Measurements from ENCODE around the gene CHAF1A. TPM values are rescaled to one million over a fixed set of nuclear protein-coding genes. Genes with fewer than 3 reads are reported as not detected.

CHAF1A gene
- total RNA-seq (10 to 100 TPM; 65.2 to 69.5 TPM), polyA plus RNA-seq (5.8 TPM)

- peaks cover 45% of the 10 kb centered on the region for H3K4me1 ChIP-seq (ENCODE audit: insufficient read depth, low read length)
- ChIA-PET POLR2A (interaction anchor here (0.7 to 1.4 kb wide), 6 partner anchors 21 to 156 kb away, joined by 3 to 11 read pairs (median 6); partner anchors contain the start of genes HDGFL2, MPND and YJU2), CTCF (interaction anchor here (0.9 to 2.9 kb wide), 5 partner anchors 12 to 135 kb away, joined by 3 to 18 read pairs (median 9); partner anchors contain the start of genes MPND and STAP2)
- H3K36me3 ChIP-seq (ENCODE audit: insufficient read depth, low read length) = no peaks in the 10 kb centered on the region
- peak within 1 kb of the TSS; percentile 86 to 92 (median 87) for H3K4me3 Mint-ChIP-seq
- no peaks in the 10 kb centered on the region for H3K9me3 ChIP-seq (ENCODE audit: low read length)
- no peaks in the 10 kb centered on the region for H3K27me3 Mint-ChIP-seq
- H3K4me1 Mint-ChIP-seq = peaks cover 44 to 62% (median 58%) of the 10 kb centered on the region in 3 donors
- no peaks in the 10 kb centered on the region for H3K27me3 ChIP-seq (ENCODE audit: insufficient read depth, low read length, poor library complexity, severe bottlenecking)
- peak within 1 kb of the TSS; percentile 85 for H3K4me3 ChIP-seq (ENCODE audit: low read length)
- peaks cover 0 to 12% (median 2%) of the 10 kb centered on the region in 3 donors for H3K36me3 Mint-ChIP-seq
- H3K27ac ChIP-seq (ENCODE audit: low read depth, low read length) = peak within 1 kb of the TSS; percentile 89
- peak; percentile 98 to 100 (median 99) for DNase-seq
- H3K9me3 Mint-ChIP-seq = no peaks in the 10 kb centered on the region
- H3K27ac Mint-ChIP-seq = peak within 1 kb of the TSS; percentile 95 to 100 (median 98)
Observed at GRCh38 chr19:4402171-4403004, at the start of gene CHAF1A. CHAF1A (plus strand) TSS chr19:4402640; CDS start chr19:4402763, 123 bp downstream.

GRCh38 chr19:4352701-4353121, 49.7 kb upstream of the CHAF1A start:
- peak in 4 of 5 donors; percentile 50 to 77 (median 52) for DNase-seq
- peak overlapping the region in 3 of 8 donors; percentile 22 to 87 (median 46) for H3K27ac Mint-ChIP-seq

GRCh38 chr19:4354282-4354681, 48.2 kb upstream of the CHAF1A start:
- Histone ChIP-seq H3K4me3 (ENCODE audit: low read length) (no peak overlapping the region), H3K27ac (ENCODE audit: low read depth, low read length) (no peak overlapping the region), H3K27me3 (ENCODE audit: insufficient read depth, low read length, poor library complexity, severe bottlenecking) (no peaks in the 10 kb centered on the region), H3K36me3 (ENCODE audit: insufficient read depth, low read length) (no peaks in the 10 kb centered on the region), H3K4me1 (ENCODE audit: insufficient read depth, low read length) (no peaks in the 10 kb centered on the region), H3K9me3 (ENCODE audit: low read length) (no peaks in the 10 kb centered on the region)
- H3K9me3 Mint-ChIP-seq = no peaks in the 10 kb centered on the region
- no peak for DNase-seq
- H3K27ac Mint-ChIP-seq = no peak overlapping the region
- peaks cover 0 to 23% (median 0%) of the 10 kb centered on the region in 3 donors for H3K36me3 Mint-ChIP-seq
- H3K27me3 Mint-ChIP-seq = no peaks in the 10 kb centered on the region
- peaks cover 0 to 3% (median 2%) of the 10 kb centered on the region in 3 donors for H3K4me1 Mint-ChIP-seq
- CTCF ChIA-PET = interaction anchor here (1.6 to 4.8 kb wide), 3 partner anchors 10 to 87 kb away, joined by 5 to 41 read pairs (median 30); partner anchors contain the start of gene MPND
- no peak overlapping the region for H3K4me3 Mint-ChIP-seq
- POLR2A ChIA-PET = no interaction called here

More at GRCh38 chr19:4352701-4353121, 49.7 kb upstream of the CHAF1A start:
- no peak overlapping the region for H3K4me3 ChIP-seq (ENCODE audit: low read length)
- no peaks in the 10 kb centered on the region for H3K27me3 Mint-ChIP-seq
- H3K36me3 Mint-ChIP-seq = peaks cover 0 to 22% (median 0%) of the 10 kb centered on the region in 3 donors
- CTCF ChIA-PET = interaction anchor here (0.6 to 4.8 kb wide), 23 partner anchors 9 to 365 kb away, joined by 3 to 41 read pairs (median 5); partner anchors contain the start of genes HDGFL2 and MPND
- H3K4me1 ChIP-seq (ENCODE audit: insufficient read depth, low read length) = no peaks in the 10 kb centered on the region
- H3K9me3 ChIP-seq (ENCODE audit: low read length) = no peaks in the 10 kb centered on the region
- no peak overlapping the region for H3K27ac ChIP-seq (ENCODE audit: low read depth, low read length)
- no peaks in the 10 kb centered on the region for H3K9me3 Mint-ChIP-seq
- no peak overlapping the region for H3K4me3 Mint-ChIP-seq
- POLR2A ChIA-PET = interaction anchor here (1.0 to 1.8 kb wide), 2 partner anchors 9 to 15 kb away, joined by 3 to 9 read pairs; partner anchors contain the start of gene MPND
- H3K27me3 ChIP-seq (ENCODE audit: insufficient read depth, low read length, poor library complexity, severe bottlenecking) = no peaks in the 10 kb centered on the region
- H3K4me1 Mint-ChIP-seq = peaks cover 0 to 3% (median 2%) of the 10 kb centered on the region in 3 donors
- H3K36me3 ChIP-seq (ENCODE audit: insufficient read depth, low read length) = no peaks in the 10 kb centered on the region

- Histone ChIP-seq H3K9me3 (ENCODE audit: low read length) (no peaks in the 10 kb centered on the region), H3K27me3 (ENCODE audit: insufficient read depth, low read length, poor library complexity, severe bottlenecking) (no peaks in the 10 kb centered on the region), H3K27ac (ENCODE audit: low read depth, low read length) (no peak overlapping the region), H3K4me1 (ENCODE audit: insufficient read depth, low read length) (no peaks in the 10 kb centered on the region), H3K4me3 (ENCODE audit: low read length) (no peak overlapping the region), H3K36me3 (ENCODE audit: insufficient read depth, low read length) (no peaks in the 10 kb centered on the region)
- Mint-ChIP-seq H3K9me3 (no peaks in the 10 kb centered on the region), H3K27me3 (no peaks in the 10 kb centered on the region), H3K36me3 (peaks cover 0 to 25% (median 0%) of the 10 kb centered on the region in 3 donors), H3K4me3 (no peak overlapping the region), H3K4me1 (peaks cover 0 to 3% (median 2%) of the 10 kb centered on the region in 3 donors), H3K27ac (peak overlapping the region in 1 of 8 donors; percentile 83)
- DNase-seq = no peak
- ChIA-PET CTCF (interaction anchor here (0.8 to 1.6 kb wide), 2 partner anchors 14 to 78 kb away, joined by 3 to 5 read pairs; no protein-coding TSS in a partner anchor), POLR2A (no interaction called here)
Observed at GRCh38 chr19:4354897-4355296, 47.5 kb upstream of the CHAF1A start.

GRCh38 chr19:4357095-4357797, 45.2 kb upstream of the CHAF1A start:
- CTCF ChIA-PET = no interaction called here
- POLR2A ChIA-PET = no interaction called here
- H3K27ac Mint-ChIP-seq = no peak overlapping the region

GRCh38 chr19:4357921-4358326, 44.5 kb upstream of the CHAF1A start:
- ChIA-PET POLR2A (no interaction called here), CTCF (no interaction called here)

More at GRCh38 chr19:4357095-4357797, 45.2 kb upstream of the CHAF1A start:
- no peaks in the 10 kb centered on the region for H3K9me3 ChIP-seq (ENCODE audit: low read length)
- H3K27me3 ChIP-seq (ENCODE audit: insufficient read depth, low read length, poor library complexity, severe bottlenecking) = no peaks in the 10 kb centered on the region
- H3K4me3 Mint-ChIP-seq = no peak overlapping the region
- H3K27ac ChIP-seq (ENCODE audit: low read depth, low read length) = no peak overlapping the region
- no peak overlapping the region for H3K4me3 ChIP-seq (ENCODE audit: low read length)
- no peaks in the 10 kb centered on the region for H3K27me3 Mint-ChIP-seq
- H3K4me1 ChIP-seq (ENCODE audit: insufficient read depth, low read length) = no peaks in the 10 kb centered on the region
- H3K36me3 ChIP-seq (ENCODE audit: insufficient read depth, low read length) = no peaks in the 10 kb centered on the region
- no peak for DNase-seq
- H3K9me3 Mint-ChIP-seq = no peaks in the 10 kb centered on the region
- H3K4me1 Mint-ChIP-seq = peaks cover 0 to 3% (median 2%) of the 10 kb centered on the region in 3 donors
- H3K36me3 Mint-ChIP-seq = peaks cover 0 to 37% (median 0%) of the 10 kb centered on the region in 3 donors

GRCh38 chr19:4358709-4359626, 43.5 kb upstream of the CHAF1A start:
- Histone ChIP-seq H3K4me3 (ENCODE audit: low read length) (no peak overlapping the region), H3K27me3 (ENCODE audit: insufficient read depth, low read length, poor library complexity, severe bottlenecking) (no peaks in the 10 kb centered on the region), H3K4me1 (ENCODE audit: insufficient read depth, low read length) (no peaks in the 10 kb centered on the region), H3K36me3 (ENCODE audit: insufficient read depth, low read length) (no peaks in the 10 kb centered on the region), H3K27ac (ENCODE audit: low read depth, low read length) (no peak overlapping the region), H3K9me3 (ENCODE audit: low read length) (no peaks in the 10 kb centered on the region)
- Mint-ChIP-seq H3K36me3 (peaks cover 0 to 48% (median 0%) of the 10 kb centered on the region in 3 donors), H3K4me1 (no peaks in the 10 kb centered on the region), H3K27ac (peak overlapping the region in 2 of 8 donors; percentile 39 to 57), H3K27me3 (no peaks in the 10 kb centered on the region), H3K4me3 (no peak overlapping the region), H3K9me3 (no peaks in the 10 kb centered on the region)
- DNase-seq = no peak
- POLR2A ChIA-PET = interaction anchor here (0.6 kb wide), 1 partner anchor 11 kb away, joined by 4 read pairs; no protein-coding TSS in a partner anchor
- CTCF ChIA-PET = interaction anchor here (0.8 to 1.3 kb wide), 2 partner anchors 11 to 41 kb away, joined by 3 read pairs; partner anchors contain the start of gene SH3GL1

More at GRCh38 chr19:4357921-4358326, 44.5 kb upstream of the CHAF1A start:
- no peak for DNase-seq
- Mint-ChIP-seq H3K4me3 (no peak overlapping the region), H3K27me3 (no peaks in the 10 kb centered on the region), H3K36me3 (peaks cover 0 to 42% (median 0%) of the 10 kb centered on the region in 3 donors), H3K9me3 (no peaks in the 10 kb centered on the region), H3K27ac (peak overlapping the region in 1 of 8 donors; percentile 15), H3K4me1 (no peaks in the 10 kb centered on the region)
- no peaks in the 10 kb centered on the region for H3K4me1 ChIP-seq (ENCODE audit: insufficient read depth, low read length)
- H3K9me3 ChIP-seq (ENCODE audit: low read length) = no peaks in the 10 kb centered on the region
- no peak overlapping the region for H3K27ac ChIP-seq (ENCODE audit: low read depth, low read length)
- H3K27me3 ChIP-seq (ENCODE audit: insufficient read depth, low read length, poor library complexity, severe bottlenecking) = no peaks in the 10 kb centered on the region
- no peak overlapping the region for H3K4me3 ChIP-seq (ENCODE audit: low read length)
- H3K36me3 ChIP-seq (ENCODE audit: insufficient read depth, low read length) = no peaks in the 10 kb centered on the region

Data from CD8-positive, alpha-beta memory T cell (primary cell).